ENCODE data around the gene BICDL1. TPM values are rescaled to one million over a fixed set of nuclear protein-coding genes. Genes with fewer than 3 reads are reported as not detected.

The BICDL1 gene
- total RNA-seq, 1 experiment from 2014 or later, result 22.2 TPM

- Histone ChIP-seq H3K9me3 (ENCODE audit: control insufficient read depth, insufficient read depth, low read depth, low read length) (no peaks in the 10 kb centered on the region), H3K27ac (ENCODE audit: low read length) (no peak overlapping the region), H3K27me3 (ENCODE audit: control insufficient read depth, insufficient read depth, low read length) (no peaks in the 10 kb centered on the region), H3K4me1 (ENCODE audit: control insufficient read depth, insufficient read depth, low read length) (no peaks in the 10 kb centered on the region), H3K36me3 (ENCODE audit: control insufficient read depth, insufficient read depth, low read length) (no peaks in the 10 kb centered on the region), H3K4me3 (ENCODE audit: low read depth in 2 of 2, low read length in 2 of 2) (no peak overlapping the region)
- DNase-seq (ENCODE audit: low read depth, low spot score), result no peak
- ATAC-seq, result no peak
- no peak for TF ChIP-seq CTCF (IDR thresholded peaks at IDR 0.05)
- no peak for TF ChIP-seq TCF7L2 (IDR thresholded peaks at IDR 0.05; ENCODE audit: low read depth, low read length)
- no peak for TF ChIP-seq REST (IDR thresholded peaks at IDR 0.05; ENCODE audit: insufficient read depth in 1 of 2, low read depth in 2 of 2, low read length in 1 of 2)
- TF ChIP-seq SIN3A (IDR thresholded peaks at IDR 0.05; ENCODE audit: borderline replicate concordance, insufficient read depth, low read depth, low read length), result no peak
- no peak for TF ChIP-seq POLR2AphosphoS5 (IDR thresholded peaks at IDR 0.05; ENCODE audit: low read depth, low read length)
- ChIA-PET CTCF (no interaction called here), POLR2A (interaction anchor here (0.5 kb wide), 1 partner anchor 61 kb away, joined by 3 read pairs; no protein-coding TSS in a partner anchor)
- in situ Hi-C loops (cut with HindIII; ENCODE audit: low pct_unique_long_range_greater_than_20kb, low sequenced_read_pairs) (no loop called here), intact Hi-C loops (cut with micrococcal nuclease; ENCODE audit: unreplicated experiment) (no loop called here)
- BruUV-seq (replicated peaks), result no TSS peak
These were observed 78.9 kb downstream of the BICDL1 start for GRCh38 chr12:120067901-120068300.

- no peaks in the 10 kb centered on the region for H3K36me3 ChIP-seq (ENCODE audit: control insufficient read depth, insufficient read depth, low read length)
- no peak for TF ChIP-seq POLR2AphosphoS5 (IDR thresholded peaks at IDR 0.05; ENCODE audit: low read depth, low read length)
- TF ChIP-seq REST (IDR thresholded peaks at IDR 0.05; ENCODE audit: insufficient read depth in 1 of 2, low read depth in 2 of 2, low read length in 1 of 2), result no peak
- TF ChIP-seq CTCF (IDR thresholded peaks at IDR 0.05), result no peak
- no peak for TF ChIP-seq SIN3A (IDR thresholded peaks at IDR 0.05; ENCODE audit: borderline replicate concordance, insufficient read depth, low read depth, low read length)
- no peak for TF ChIP-seq TCF7L2 (IDR thresholded peaks at IDR 0.05; ENCODE audit: low read depth, low read length)
- ChIA-PET POLR2A (no interaction called here), CTCF (no interaction called here)
- no peak overlapping the region for H3K27ac ChIP-seq (ENCODE audit: low read length)
- intact Hi-C loops (cut with micrococcal nuclease; ENCODE audit: unreplicated experiment) (no loop called here), in situ Hi-C loops (cut with HindIII; ENCODE audit: low pct_unique_long_range_greater_than_20kb, low sequenced_read_pairs) (no loop called here)
- ATAC-seq (no peak), DNase-seq (ENCODE audit: low read depth, low spot score) (no peak)
- no peak overlapping the region for H3K4me3 ChIP-seq (ENCODE audit: low read depth in 2 of 2, low read length in 2 of 2)
- H3K4me1 ChIP-seq (ENCODE audit: control insufficient read depth, insufficient read depth, low read length), result no peaks in the 10 kb centered on the region
- no TSS peak for BruUV-seq (replicated peaks)
- no peaks in the 10 kb centered on the region for H3K9me3 ChIP-seq (ENCODE audit: control insufficient read depth, insufficient read depth, low read depth, low read length)
- no peaks in the 10 kb centered on the region for H3K27me3 ChIP-seq (ENCODE audit: control insufficient read depth, insufficient read depth, low read length)
These were observed 80.2 kb downstream of the BICDL1 start for GRCh38 chr12:120069278-120069677.

Data from Panc1 (cell line).